Measurements from ENCODE around the gene LAMTOR5. TPM values are rescaled to one million over a fixed set of nuclear protein-coding genes. Genes with fewer than 3 reads are reported as not detected.
"Not testable (repeated sequence)": the region's sequence is repeated elsewhere in the genome, so short reads cannot be mapped to it uniquely, and the experiment has no call there.

Gene LAMTOR5
- total RNA-seq = 102 TPM

- peak; percentile 95 for ATAC-seq
These were observed at the start of gene LAMTOR5 for GRCh38 chr1:110407260-110408210. Gene LAMTOR5, minus strand, starts transcription at chr1:110407694. Its CDS starts 74 bp downstream, at chr1:110407620.

DNA sequence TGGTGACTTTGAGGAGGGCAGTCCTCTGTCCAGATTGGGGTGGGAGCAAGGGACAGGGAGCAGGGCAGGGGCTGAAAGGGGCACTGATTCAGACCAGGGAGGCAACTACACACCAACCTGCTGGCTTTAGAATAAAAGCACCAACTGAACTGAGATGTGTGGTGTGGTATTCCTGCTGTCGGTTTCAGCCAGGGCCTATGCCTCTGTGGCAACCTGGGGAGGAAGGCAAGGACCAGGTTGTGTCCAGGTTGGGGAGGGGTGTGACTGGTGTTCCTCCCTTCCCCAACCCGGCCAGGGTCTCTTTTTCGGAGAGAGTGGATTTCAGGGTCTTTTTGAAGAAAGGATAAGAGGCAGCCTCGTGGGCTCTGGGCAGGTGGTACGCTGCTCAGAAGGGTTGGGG lies 49.7 kb upstream of the LAMTOR5 start:
- no peak for ATAC-seq

GRCh38 chr1:110455151-110455550 lies 47.7 kb upstream of the LAMTOR5 start:
- ATAC-seq = no peak

GRCh38 chr1:110454328-110454727 lies 46.8 kb upstream of the LAMTOR5 start:
- no peak for ATAC-seq

GRCh38 chr1:110453829-110454228 lies 46.3 kb upstream of the LAMTOR5 start:
- ATAC-seq = no peak

DNA sequence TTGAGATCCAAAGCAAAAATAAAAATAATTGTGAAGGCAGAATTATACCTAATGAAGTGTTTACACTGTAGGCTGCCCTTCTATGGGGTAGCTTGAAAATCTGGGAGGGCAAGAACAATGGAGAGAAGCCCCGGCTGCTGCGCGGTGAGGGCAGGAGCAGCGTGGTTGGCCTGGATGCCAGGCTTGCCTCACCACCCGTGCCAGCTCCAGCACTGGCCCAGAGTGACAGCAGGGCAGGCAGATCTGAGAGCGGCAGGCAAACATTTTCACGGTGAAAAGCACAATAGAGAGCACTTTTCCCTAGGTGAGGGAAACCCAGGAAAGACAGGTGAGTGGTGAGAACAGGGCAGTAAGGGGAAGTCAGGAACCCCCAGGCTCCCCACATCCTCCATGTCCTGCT lies 44.8 kb upstream of the LAMTOR5 start:
- ATAC-seq = no peak

GRCh38 chr1:110450929-110451328 lies 43.4 kb upstream of the LAMTOR5 start, which contains the start of gene PROK1:
Gene PROK1, plus strand, starts transcription at chr1:110451149. Its CDS starts 68 bp downstream, at chr1:110451217.
- no peak for ATAC-seq

- no peak for ATAC-seq
These were observed 42.5 kb upstream of the LAMTOR5 start for GRCh38 chr1:110449661-110450651.

- no peak for ATAC-seq
These were observed 37.1 kb upstream of the LAMTOR5 start for GRCh38 chr1:110444561-110444960.

- ATAC-seq = no peak
These were observed 36.0 kb upstream of the LAMTOR5 start for GRCh38 chr1:110443451-110443850.

DNA sequence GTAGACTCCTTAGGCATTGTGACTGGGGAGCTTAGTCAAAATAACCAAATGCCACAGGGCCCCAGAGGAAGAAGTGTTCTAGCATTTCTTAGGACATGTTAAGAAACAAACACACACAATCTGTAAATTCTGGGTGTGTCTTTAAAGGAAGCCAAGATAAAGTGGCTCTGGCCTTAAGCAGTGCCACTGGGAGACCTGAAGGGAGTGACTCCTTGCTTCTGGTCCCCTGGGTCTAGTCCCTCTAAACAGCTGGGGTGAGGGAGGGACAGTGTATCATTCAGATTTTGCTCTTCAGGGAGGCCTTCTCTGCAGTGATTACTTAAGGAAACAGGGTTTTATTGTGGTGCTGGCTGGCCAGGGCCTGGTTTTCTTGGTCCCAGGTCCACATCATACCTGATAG lies 34.4 kb upstream of the LAMTOR5 start:
- ATAC-seq = no peak

- peak; percentile 34 for ATAC-seq
These were observed 33.4 kb upstream of the LAMTOR5 start for GRCh38 chr1:110440877-110441276.

DNA sequence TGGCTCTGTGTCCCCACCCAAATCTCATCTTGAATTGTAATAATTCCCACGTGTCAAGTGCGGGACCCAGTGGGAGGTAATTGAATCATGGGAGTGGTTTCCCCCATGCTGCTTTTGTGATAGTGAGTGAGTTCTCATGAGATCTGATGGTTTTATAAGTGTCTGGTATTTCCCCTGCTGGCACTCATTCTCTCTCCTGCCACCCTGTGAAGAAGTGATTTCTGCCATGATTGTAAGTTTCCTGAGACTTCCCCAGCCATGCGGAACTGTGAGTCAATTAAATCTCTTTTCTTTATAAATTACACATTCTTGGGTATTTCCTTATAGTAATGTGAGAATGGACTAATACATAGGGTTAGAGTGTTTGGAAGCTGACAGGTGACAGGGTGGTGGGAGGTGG lies 32.4 kb upstream of the LAMTOR5 start:
- not testable (repeated sequence) for ATAC-seq

DNA sequence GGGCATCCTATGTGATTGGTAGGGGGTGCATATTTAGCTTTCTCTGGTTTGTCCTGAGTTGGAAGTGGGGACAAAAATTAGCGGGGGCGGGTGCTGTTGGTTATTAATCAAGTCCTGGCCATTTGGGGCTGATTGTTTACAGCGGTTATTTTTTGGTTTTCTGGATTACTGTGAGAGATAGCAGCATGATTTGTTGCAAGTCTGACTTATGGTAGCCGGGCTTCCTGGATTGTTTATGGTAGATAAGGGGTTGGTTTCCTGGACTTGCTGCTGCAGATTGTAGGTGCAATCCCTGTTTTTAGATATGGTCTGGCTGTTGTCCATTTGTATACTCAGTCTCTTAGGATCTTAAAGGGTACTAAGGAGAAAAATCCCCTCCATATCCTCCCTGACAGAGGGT lies 31.4 kb upstream of the LAMTOR5 start:
- ATAC-seq = no peak

DNA sequence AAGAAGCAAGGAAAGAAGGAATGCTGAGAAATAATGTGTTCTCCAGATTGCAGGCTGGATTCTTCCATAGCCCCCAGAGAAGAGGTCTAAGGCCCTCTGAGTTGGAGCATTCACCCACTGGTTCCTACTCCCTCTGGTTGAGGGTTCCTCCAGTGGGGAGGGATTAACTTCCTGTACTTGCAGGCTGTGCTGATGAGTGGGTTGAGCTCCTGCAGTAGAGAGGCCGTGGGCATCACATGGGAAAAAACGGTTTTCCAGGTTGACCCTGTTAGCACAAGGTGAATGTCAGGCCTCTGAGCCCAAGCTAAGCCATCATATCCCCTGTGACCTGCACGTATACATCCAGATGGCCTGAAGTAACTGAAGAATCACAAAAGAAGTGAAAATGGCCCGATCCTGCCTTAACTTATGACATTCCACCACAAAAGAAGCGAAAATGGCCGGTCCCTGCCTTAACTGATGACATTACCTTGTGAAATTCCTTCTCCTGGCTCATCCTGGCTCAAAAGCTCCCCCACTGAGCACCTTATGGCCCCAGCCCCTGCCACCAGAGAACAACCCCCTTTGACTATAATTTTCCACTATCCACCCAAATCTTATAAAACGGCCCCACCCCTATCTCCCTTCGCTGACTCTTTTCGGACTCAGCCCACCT lies 30.3 kb upstream of the LAMTOR5 start:
- not testable (repeated sequence) for ATAC-seq

- ATAC-seq = no peak
These were observed 29.1 kb upstream of the LAMTOR5 start for GRCh38 chr1:110436635-110437034.

DNA sequence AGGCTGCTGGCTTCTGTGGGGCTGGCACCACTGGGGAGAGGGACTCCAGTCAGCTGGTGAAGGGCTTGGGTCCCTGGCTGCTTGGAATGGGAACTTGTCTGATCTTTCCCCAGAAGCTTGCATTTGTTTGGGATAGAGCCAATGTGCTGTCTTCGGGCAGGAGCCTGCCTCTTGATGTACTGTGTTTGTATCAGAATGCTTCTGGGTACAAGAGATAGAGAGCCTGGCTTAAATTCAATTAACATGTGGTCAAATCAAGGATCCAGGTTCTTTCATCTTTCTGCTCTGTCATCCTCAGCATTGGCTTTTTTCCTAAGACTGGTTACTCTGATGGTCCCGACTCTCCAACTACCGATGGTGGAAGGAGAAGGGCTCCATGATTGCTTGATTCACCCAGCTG lies 27.5 kb upstream of the LAMTOR5 start:
- no peak for ATAC-seq

DNA sequence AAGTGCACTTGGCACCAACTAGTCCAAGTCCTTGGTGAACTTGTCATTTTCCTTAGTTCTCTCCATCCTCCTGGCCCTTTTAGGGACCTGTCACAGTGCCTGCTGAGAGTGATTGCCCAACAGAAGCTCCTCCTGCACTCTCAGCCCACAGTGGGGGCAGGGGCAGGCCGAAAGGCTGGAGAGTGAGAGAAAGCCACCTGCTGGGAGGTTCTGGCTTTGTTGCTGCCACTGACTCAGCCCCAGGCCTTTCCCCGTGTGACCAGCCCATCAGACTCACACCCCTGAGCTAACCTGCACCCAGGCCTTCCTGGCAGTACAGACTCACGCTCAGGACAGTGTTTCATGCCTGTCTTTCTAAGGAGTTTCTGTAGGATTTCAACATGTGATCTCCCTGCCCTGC lies 26.3 kb upstream of the LAMTOR5 start:
- peak; percentile 97 for ATAC-seq

- ATAC-seq = no peak
These were observed 25.7 kb upstream of the LAMTOR5 start for GRCh38 chr1:110433213-110433612.

- ATAC-seq = no peak
These were observed 23.4 kb upstream of the LAMTOR5 start for GRCh38 chr1:110430901-110431300.

GRCh38 chr1:110430366-110430765 lies 22.9 kb upstream of the LAMTOR5 start:
- no peak for ATAC-seq

DNA sequence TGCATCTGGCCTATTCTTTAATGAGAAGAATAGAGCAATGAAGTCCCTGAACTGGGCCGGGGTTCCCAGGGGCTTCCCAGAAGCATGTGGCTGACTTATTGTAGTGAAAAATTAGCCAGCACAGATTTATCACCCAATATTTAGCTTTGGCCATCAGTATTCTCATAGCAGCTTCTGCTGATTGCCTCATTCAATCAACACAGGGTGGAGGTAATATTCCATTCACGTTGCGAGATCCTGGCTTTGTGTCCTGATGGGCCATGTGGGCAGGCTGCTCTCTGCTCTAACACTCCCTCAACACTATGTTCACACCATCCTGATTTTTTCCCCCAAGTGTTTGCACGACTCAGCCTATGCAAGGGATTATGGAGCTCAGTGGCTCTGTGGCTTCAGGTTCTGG lies 21.5 kb upstream of the LAMTOR5 start:
- no peak for ATAC-seq

DNA sequence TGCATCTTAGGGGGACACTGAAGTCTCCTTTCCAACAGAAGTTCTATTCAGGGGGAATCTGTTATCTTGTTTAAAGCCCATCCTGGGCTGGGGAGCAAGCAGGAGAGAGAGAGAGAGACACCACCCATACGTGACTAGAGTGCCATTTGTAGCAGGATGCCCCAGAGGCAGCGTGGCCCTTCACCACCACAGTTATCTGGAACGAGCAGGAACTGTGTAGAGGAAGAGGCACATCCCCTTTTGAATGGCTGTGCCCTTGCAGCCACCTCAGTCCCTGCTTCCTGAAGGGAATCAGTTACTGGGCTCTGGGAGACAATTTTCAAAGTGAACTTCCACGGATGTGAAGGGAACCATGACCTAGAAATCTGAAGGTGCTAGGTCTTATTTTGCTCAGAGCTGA lies 19.4 kb upstream of the LAMTOR5 start:
- ATAC-seq = no peak

All from esophagus mucosa (tissue), 1 donor.